Nephron progenitor cell (in vitro differentiated cells): ENCODE data around the gene WDPCP.

ENCODE experiments used
- DNase-seq: peaks from one replicate; pipeline ENCODE4 v3.0.0; 2021
- H3K27ac Mint-ChIP-seq: 2 replicates; pipeline ENCODE4 v1.8.0; 2021; ENCODE audit warnings: mild to moderate bottlenecking, moderate library complexity, mixed read lengths
- H3K27me3 Mint-ChIP-seq: 2 replicates; pipeline ENCODE4 v1.8.0; 2021; ENCODE audit warnings: mild to moderate bottlenecking, low read depth, mixed read lengths; ENCODE audit not compliant: poor library complexity
- H3K36me3 Mint-ChIP-seq: 2 replicates; pipeline ENCODE4 v1.8.0; 2021; ENCODE audit warnings: low read depth, mixed read lengths
- H3K4me1 Mint-ChIP-seq: 2 replicates; pipeline ENCODE4 v1.8.0; 2021; ENCODE audit warnings: mixed read lengths
- H3K4me3 Mint-ChIP-seq: 2 replicates; pipeline ENCODE4 v1.8.0; 2021; ENCODE audit warnings: mild to moderate bottlenecking, moderate library complexity, mixed read lengths
- H3K9me3 Mint-ChIP-seq: 2 replicates; pipeline ENCODE4 v1.8.0; 2021; ENCODE audit warnings: mild to moderate bottlenecking, moderate library complexity, mixed read lengths
- TF ChIP-seq, protein P1 (sequence below): fragments of 200-600 bp; sonication (generic); IDR thresholded peaks from 2 replicates; pipeline ENCODE4 v1.5.0; 2021; ENCODE audit warnings: antibody characterized with exemption

WDPCP gene

DNA sequence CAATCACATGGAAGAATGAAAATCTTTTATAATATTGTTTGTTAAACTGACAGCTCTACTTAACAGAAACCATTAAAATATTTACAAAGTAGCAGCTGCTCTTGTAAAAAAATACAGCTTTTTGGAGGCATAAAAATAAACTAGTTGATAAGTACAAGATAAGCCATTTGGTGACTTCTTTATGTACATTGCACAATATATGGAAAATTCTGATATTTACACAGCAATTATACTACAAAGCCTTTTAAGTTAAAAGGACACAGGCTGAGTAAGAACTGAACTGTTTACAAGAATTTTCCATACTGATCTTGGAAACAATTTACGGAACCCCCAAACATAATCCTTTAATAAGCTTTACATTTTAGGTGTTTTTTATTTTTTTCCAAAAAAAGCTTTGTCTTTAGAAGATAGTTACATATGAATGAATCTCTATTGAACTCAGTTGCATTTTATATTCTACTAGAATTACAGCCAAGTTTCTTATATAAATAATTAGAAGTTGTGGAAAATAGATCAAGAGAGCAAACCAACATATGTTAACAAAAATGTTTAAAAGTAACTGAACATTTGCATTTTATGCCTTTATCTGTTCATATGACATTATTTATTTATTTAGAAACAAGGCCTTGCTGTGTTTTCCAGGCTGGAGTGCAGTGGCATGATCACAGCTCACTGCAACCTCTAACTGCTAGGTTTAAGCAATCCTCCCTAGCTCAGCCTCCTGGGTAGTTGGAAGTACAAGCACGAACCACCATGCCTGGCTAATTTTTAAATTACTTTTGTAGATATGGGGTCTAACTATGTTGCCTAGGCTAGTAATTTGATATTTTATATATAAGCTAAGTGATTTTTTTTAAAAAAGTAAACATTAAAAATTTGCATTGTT is 395.1 kb downstream of the WDPCP start:
- H3K36me3 Mint-ChIP-seq: peaks cover 11% of the 10 kb centered on the region
- TF ChIP-seq, protein P1, sequence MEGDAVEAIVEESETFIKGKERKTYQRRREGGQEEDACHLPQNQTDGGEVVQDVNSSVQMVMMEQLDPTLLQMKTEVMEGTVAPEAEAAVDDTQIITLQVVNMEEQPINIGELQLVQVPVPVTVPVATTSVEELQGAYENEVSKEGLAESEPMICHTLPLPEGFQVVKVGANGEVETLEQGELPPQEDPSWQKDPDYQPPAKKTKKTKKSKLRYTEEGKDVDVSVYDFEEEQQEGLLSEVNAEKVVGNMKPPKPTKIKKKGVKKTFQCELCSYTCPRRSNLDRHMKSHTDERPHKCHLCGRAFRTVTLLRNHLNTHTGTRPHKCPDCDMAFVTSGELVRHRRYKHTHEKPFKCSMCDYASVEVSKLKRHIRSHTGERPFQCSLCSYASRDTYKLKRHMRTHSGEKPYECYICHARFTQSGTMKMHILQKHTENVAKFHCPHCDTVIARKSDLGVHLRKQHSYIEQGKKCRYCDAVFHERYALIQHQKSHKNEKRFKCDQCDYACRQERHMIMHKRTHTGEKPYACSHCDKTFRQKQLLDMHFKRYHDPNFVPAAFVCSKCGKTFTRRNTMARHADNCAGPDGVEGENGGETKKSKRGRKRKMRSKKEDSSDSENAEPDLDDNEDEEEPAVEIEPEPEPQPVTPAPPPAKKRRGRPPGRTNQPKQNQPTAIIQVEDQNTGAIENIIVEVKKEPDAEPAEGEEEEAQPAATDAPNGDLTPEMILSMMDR: no peak
- H3K4me3 Mint-ChIP-seq: no peak overlapping the region
- no peak for DNase-seq
- no peaks in the 10 kb centered on the region for H3K27me3 Mint-ChIP-seq
- no peaks in the 10 kb centered on the region for H3K4me1 Mint-ChIP-seq
- H3K9me3 Mint-ChIP-seq: peaks cover 10% of the 10 kb centered on the region
- no peak overlapping the region for H3K27ac Mint-ChIP-seq

DNA sequence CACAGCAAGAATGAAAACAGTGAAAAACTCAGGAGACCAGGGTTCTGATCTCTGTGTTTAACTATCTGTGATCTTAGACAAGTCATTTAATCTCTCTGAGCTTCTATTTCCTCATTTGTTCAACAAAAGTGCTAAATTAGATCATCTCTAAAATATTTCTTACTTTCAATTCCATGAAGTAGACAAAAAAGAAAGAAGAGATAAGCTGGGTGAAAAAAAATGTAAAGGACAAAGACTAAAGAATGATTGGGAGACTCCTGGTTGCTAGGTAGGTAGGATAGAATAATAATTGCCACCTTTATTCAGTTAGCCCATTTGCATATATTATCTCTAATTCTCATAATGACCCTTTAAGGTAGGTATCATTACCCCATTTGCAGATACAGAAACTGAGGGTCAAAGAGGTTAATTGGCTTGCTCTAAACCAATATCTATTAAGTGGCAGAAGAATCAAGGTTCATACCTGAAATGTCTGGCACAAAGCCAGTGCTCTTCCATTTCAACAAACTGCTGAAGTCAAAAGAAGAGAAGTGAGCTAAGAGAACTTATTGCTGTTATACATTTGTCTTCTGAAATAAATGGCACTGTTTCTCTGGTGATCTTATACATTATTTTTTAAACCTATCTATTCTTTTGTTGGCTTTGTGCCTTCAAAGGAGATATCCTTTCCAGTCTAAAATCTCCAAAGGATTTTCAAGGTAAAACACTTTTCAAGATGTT is 395.9 kb downstream of the WDPCP start:
- DNase-seq: no peak
- Mint-ChIP-seq H3K4me3 (no peak overlapping the region), H3K27me3 (no peaks in the 10 kb centered on the region)

DNA sequence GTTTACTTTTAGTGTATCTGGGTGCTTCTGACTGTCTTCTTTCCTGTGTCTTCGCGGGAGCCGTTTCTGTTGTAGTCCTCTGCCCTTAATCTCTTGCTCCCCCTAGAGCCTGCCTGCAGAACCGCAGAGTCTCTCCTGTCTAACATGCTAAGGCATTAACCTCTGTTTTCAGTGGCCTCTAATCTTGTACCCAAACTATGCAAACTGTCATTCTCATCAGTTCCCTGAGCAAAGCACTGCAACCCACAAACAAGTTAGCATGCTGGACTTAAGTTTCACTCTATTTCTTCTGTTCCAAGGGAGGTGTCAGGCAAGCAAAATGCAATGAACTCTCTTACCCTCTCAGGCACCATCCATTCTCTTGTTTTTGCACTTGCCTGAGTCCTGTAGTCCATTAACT is 399.3 kb downstream of the WDPCP start:
- H3K27me3 Mint-ChIP-seq: no peaks in the 10 kb centered on the region
- peak; percentile 29 for DNase-seq
- no peak overlapping the region for H3K4me3 Mint-ChIP-seq
- peaks cover 14% of the 10 kb centered on the region for H3K36me3 Mint-ChIP-seq
- peaks cover 15% of the 10 kb centered on the region for H3K9me3 Mint-ChIP-seq
- TF ChIP-seq, protein P1: peak; percentile 54
- H3K4me1 Mint-ChIP-seq: no peaks in the 10 kb centered on the region
- no peak overlapping the region for H3K27ac Mint-ChIP-seq

More for the DNA sequence above, 395.9 kb downstream of the WDPCP start:
- Mint-ChIP-seq H3K36me3 (peaks cover 14% of the 10 kb centered on the region), H3K27ac (no peak overlapping the region), H3K4me1 (no peaks in the 10 kb centered on the region), H3K9me3 (peaks cover 15% of the 10 kb centered on the region)
- TF ChIP-seq, protein P1: no peak

DNA sequence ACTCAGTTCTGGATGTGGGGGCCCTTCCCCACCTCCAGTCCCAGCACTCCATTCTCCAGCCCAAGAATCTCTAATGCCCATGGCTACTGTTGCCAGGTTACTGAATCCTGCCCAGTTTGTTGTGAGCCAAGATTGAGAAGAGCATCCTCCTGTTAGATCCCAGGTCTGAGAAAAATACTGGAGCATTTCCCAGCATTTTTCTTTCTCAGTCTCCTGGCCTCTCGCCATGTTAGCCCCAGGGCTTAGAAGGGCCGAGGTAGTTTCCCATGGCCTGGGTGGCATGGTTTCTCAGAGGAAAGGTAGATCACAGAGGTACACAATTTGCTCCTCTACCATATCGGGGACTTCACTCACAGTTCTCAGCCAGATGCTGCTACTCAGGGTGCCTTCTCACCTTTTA is 401.9 kb downstream of the WDPCP start:
- TF ChIP-seq, protein P1: no peak
- H3K27ac Mint-ChIP-seq: no peak overlapping the region
- peaks cover 15% of the 10 kb centered on the region for H3K9me3 Mint-ChIP-seq
- no peak overlapping the region for H3K4me3 Mint-ChIP-seq
- no peak for DNase-seq
- peaks cover 14% of the 10 kb centered on the region for H3K36me3 Mint-ChIP-seq
- H3K27me3 Mint-ChIP-seq: no peaks in the 10 kb centered on the region
- H3K4me1 Mint-ChIP-seq: no peaks in the 10 kb centered on the region

DNA sequence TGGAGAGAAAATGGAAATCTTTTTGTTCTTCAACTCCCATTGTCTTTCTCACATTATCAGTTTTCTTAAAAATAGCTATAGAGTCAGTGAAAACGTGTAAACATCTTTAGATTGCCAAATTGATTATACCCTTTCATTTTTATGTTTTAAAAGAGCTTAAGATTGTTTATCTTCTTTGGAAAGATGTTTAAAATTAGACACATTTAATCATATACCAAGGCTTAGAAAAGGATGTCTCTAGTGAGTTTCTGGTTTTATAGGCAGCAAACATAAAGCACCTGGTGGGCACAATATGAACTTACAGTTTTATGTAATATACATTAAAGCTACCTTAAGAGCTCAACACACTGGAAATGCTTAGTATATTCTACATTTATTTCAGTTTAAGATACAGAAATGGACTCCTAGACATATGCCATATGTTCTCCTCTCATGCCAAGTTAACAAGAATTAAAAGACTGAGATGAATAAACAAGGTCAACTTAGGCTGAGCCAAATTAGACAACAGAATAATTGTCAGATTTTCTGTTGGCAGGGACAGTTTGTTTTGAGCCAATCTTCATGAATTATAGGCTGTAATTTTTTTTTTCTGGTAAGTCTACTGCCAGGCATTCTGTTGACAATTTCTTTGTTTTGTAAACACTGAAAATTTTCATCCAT is 425.0 kb downstream of the WDPCP start:
- no peak for DNase-seq
- no peak overlapping the region for H3K27ac Mint-ChIP-seq
- peaks cover 4% of the 10 kb centered on the region for H3K9me3 Mint-ChIP-seq
- no peaks in the 10 kb centered on the region for H3K27me3 Mint-ChIP-seq
- TF ChIP-seq, protein P1: no peak
- no peak overlapping the region for H3K4me3 Mint-ChIP-seq
- no peaks in the 10 kb centered on the region for H3K36me3 Mint-ChIP-seq
- no peaks in the 10 kb centered on the region for H3K4me1 Mint-ChIP-seq
